SU-DHL-6 (cell line): Measurements from ENCODE around the gene SP140.

ENCODE experiments used
- CTCF ChIP-seq: fragments of 200-600 bp; sonication (generic); IDR thresholded peaks from one replicate; pipeline ENCODE4 v1.5.1; 2017; ENCODE audit warnings: antibody characterized with exemption, mild to moderate bottlenecking, low read length, moderate library complexity; ENCODE audit not compliant: insufficient read depth, poor library complexity, severe bottlenecking
- EZH2phosphoT487 ChIP-seq: fragments of 200-600 bp; sonication (generic), shearing (Covaris generic); conservative IDR thresholded peaks from 2 replicates; pipeline ENCODE4 v1.6.1; 2018; ENCODE audit warnings: mild to moderate bottlenecking, antibody characterized with exemption, low read length, moderate library complexity, mixed read lengths

GRCh38 chr2:230217424-230217823 lies 8.1 kb upstream of the SP140 start:
- no peak for TF ChIP-seq CTCF
- TF ChIP-seq EZH2phosphoT487 = no peak
